Panc1 (cell line): ENCODE results near the gene WSCD1.

Experiments
- TCF7L2 ChIP-seq: IDR thresholded peaks from 2 replicates; pipeline ENCODE4 v1.6.1; 2011; ENCODE audit warnings: mild to moderate bottlenecking, low read depth, low read length, inconsistent platforms
- TF ChIP-seq, protein P1 (sequence below): fragments of 450-650 bp; IDR thresholded peaks from 2 replicates; pipeline ENCODE4 v1.5.1; 2017; ENCODE audit warnings: mild to moderate bottlenecking

DNA sequence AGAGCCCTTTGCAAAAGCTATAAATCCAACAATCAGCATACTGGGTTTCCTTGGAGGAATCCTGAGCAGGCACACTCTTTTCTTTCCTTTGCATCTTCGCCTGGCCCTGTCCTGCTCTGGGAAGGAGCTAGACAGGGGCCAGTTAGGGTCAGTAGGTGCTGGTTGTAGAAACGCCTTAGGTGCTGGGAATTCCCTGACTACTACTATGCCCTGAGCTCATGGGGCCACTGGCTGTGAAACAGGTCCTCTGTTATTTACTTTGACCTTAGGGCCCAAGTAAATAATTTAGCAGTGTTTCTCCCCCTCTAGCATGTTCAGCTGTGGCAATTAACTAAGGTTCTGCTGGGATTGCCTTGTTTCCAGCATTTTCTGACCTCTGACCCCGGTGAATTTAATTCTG, 15.8 kb upstream of the WSCD1 start:
- TF ChIP-seq, protein P1, sequence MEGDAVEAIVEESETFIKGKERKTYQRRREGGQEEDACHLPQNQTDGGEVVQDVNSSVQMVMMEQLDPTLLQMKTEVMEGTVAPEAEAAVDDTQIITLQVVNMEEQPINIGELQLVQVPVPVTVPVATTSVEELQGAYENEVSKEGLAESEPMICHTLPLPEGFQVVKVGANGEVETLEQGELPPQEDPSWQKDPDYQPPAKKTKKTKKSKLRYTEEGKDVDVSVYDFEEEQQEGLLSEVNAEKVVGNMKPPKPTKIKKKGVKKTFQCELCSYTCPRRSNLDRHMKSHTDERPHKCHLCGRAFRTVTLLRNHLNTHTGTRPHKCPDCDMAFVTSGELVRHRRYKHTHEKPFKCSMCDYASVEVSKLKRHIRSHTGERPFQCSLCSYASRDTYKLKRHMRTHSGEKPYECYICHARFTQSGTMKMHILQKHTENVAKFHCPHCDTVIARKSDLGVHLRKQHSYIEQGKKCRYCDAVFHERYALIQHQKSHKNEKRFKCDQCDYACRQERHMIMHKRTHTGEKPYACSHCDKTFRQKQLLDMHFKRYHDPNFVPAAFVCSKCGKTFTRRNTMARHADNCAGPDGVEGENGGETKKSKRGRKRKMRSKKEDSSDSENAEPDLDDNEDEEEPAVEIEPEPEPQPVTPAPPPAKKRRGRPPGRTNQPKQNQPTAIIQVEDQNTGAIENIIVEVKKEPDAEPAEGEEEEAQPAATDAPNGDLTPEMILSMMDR: no peak
- no peak for TF ChIP-seq TCF7L2
